ENCODE data around the gene FAF1. TPM values are rescaled to one million over a fixed set of nuclear protein-coding genes. Genes with fewer than 3 reads are reported as not detected.

FAF1 gene
- total and polyA plus RNA-seq, 2 of the 8 experiments (the other 6 are each of a cell fraction or from before 2014, with no cell fraction given), result 10.8 to 65.9 TPM

- no peak overlapping the region for H2BK20ac ChIP-seq (ENCODE audit: low read length)
- no peak overlapping the region for H3K27ac ChIP-seq (ENCODE audit: low read depth, low read length)
- H3K4me1 ChIP-seq (replicated peaks in 1 of 4; ENCODE audit: control insufficient read depth in 3 of 4, insufficient read depth in 4 of 4, low read length in 3 of 4), result peaks cover 0 to 32% (median 7%) of the 10 kb centered on the region in 4 experiments; a peak in 5 of 7 replicates
- no peak overlapping the region; the same call in 1 of the 2 replicates for H2BK12ac ChIP-seq (ENCODE audit: low read depth, low read length)
- no peak overlapping the region for H4K8ac ChIP-seq (ENCODE audit: extremely low read depth, insufficient read depth, low read length)
- H3K14ac ChIP-seq (ENCODE audit: insufficient read length), result no peak overlapping the region
- H2BK5ac ChIP-seq (ENCODE audit: low read depth, low read length), result no peak overlapping the region
- no peaks in the 10 kb centered on the region for H3K9me3 ChIP-seq (ENCODE audit: insufficient read depth in 2 of 2, low read depth in 1 of 2, low read length in 1 of 2)
- WGBS, 2 experiments (ENCODE audit: extremely low coverage in 1 of 2, insufficient coverage in 1 of 2, insufficient read length in 1 of 2, insufficient replicate concordance in 2 of 2, low coverage in 1 of 2, low lambda C conversion rate in 2 of 2, missing lambda C conversion rate in 1 of 2), result 94% methylated on average over 2 of the region's 2 CpGs; no CpG with 5 or more reads in 1 of the 2 experiments
- TF ChIP-seq JUND (IDR thresholded peaks at IDR 0.05; ENCODE audit: low read length) (no peak), BCL11A (IDR thresholded peaks at IDR 0.05; ENCODE audit: low read depth in 2 of 2, low read length in 2 of 2) (no peak), BRCA1 (IDR thresholded peaks at IDR 0.05; ENCODE audit: low read depth, low read length) (no peak), RFX5 (IDR thresholded peaks at IDR 0.05; ENCODE audit: borderline replicate concordance, low read depth, low read length) (no peak), NANOG (IDR thresholded peaks at IDR 0.05; ENCODE audit: insufficient read depth, low read depth, low read length, poor library complexity, severe bottlenecking) (no peak), PHF8 (conservative IDR thresholded peaks at IDR 0.05; ENCODE audit: low read depth, low read length) (no peak), CBX8 (IDR thresholded peaks at IDR 0.05; ENCODE audit: borderline replicate concordance, low read depth, low read length) (no peak), ZNF274 (IDR thresholded peaks at IDR 0.05; ENCODE audit: borderline replicate concordance, extremely low read depth, low read length) (no peak), CBX5 (IDR thresholded peaks at IDR 0.05; ENCODE audit: low read depth, low read length) (no peak), MAFK (IDR thresholded peaks at IDR 0.05; ENCODE audit: low read depth, low read length) (no peak), SIN3A (conservative IDR thresholded peaks at IDR 0.05 in 1 of 2, IDR thresholded peaks at IDR 0.05 in 1 of 2; ENCODE audit: low read depth in 1 of 2, low read length in 2 of 2) (no peak)
- H3K56ac ChIP-seq (replicated peaks; ENCODE audit: insufficient read length, low read depth, low read length), result no peak overlapping the region
- no peak overlapping the region for H3K4me3 ChIP-seq (ENCODE audit: extremely low read depth in 1 of 4, insufficient read depth in 2 of 4, low read depth in 3 of 4, low read length in 4 of 4)
- H3K9ac ChIP-seq (replicated peaks in 1 of 4; ENCODE audit: extremely low read depth in 1 of 4, low read depth in 3 of 4, low read length in 3 of 4), result peak overlapping the region in 1 of 4 experiments; percentile 34; a peak in 1 of 7 replicates
- H2BK15ac ChIP-seq (ENCODE audit: low read length), result no peak overlapping the region
- no peaks in the 10 kb centered on the region for H3K79me1 ChIP-seq (ENCODE audit: low read depth, low read length)
- POLR2A ChIA-PET (ENCODE audit: partially characterized antibody), result no interaction called here
- no peak overlapping the region for H2AFZ ChIP-seq (ENCODE audit: low read length)
- H4K20me1 ChIP-seq (replicated peaks in 1 of 2; ENCODE audit: control insufficient read depth in 1 of 2, insufficient read depth in 2 of 2, low read length in 2 of 2), result no peaks in the 10 kb centered on the region
- no peaks in the 10 kb centered on the region for H3K23me2 ChIP-seq (ENCODE audit: low read depth, low read length)
- H3K23ac ChIP-seq (ENCODE audit: insufficient read length), result no peak overlapping the region
- H2BK120ac ChIP-seq (replicated peaks; ENCODE audit: low read depth, low read length), result no peak overlapping the region
- no peak overlapping the region for H2AK5ac ChIP-seq (ENCODE audit: low read depth, low read length)
- CTCF ChIA-PET (ENCODE audit: partially characterized antibody), result interaction anchor here (0.6 to 7.9 kb wide), 3 partner anchors 65 to 81 kb away, joined by 3 to 87 read pairs (median 4); no protein-coding TSS in a partner anchor
- peak overlapping the region; percentile 35; the same call in 1 of the 2 replicates for H3K18ac ChIP-seq (ENCODE audit: extremely low read depth, low read length)
- peak overlapping the region; percentile 39 for H4K5ac ChIP-seq (ENCODE audit: insufficient read length, low read depth, low read length)
- H3K4ac ChIP-seq (replicated peaks; ENCODE audit: insufficient read length, low read depth, low read length), result no peak overlapping the region
- H3K36me3 ChIP-seq (ENCODE audit: control insufficient read depth in 2 of 4, insufficient read depth in 4 of 4, low read length in 3 of 4), result no peaks in the 10 kb centered on the region
- FAIRE-seq, result no peak
- H3K27me3 ChIP-seq (replicated peaks in 1 of 4; ENCODE audit: control insufficient read depth in 3 of 4, extremely low read depth in 1 of 4, insufficient read depth in 3 of 4, low read length in 3 of 4), result no peaks in the 10 kb centered on the region
- H3K79me2 ChIP-seq (ENCODE audit: control insufficient read depth in 1 of 2, insufficient read depth in 2 of 2, low read length in 2 of 2), result no peaks in the 10 kb centered on the region
- no peak overlapping the region for H4K91ac ChIP-seq (replicated peaks; ENCODE audit: insufficient read length, low read length)
- no peak for DNase-seq (ENCODE audit: low read depth in 1 of 2, low spot score in 2 of 2)
- no peak overlapping the region for H3K4me2 ChIP-seq (ENCODE audit: insufficient read depth in 1 of 2, low read depth in 2 of 2, low read length in 2 of 2)
These were observed 257.7 kb downstream of the FAF1 start for GRCh38 chr1:50702395-50702794.

All from H1 (cell line).